HFFc6 (cell line): ENCODE results near the gene ADIPOR2. TPM values are rescaled to one million over a fixed set of nuclear protein-coding genes. Genes with fewer than 3 reads are reported as not detected.

Experiments
- DNase-seq: peaks from one replicate; pipeline ENCODE4 v3.0.0-alpha.2; 2018
- H3K27ac Mint-ChIP-seq: 2 replicates; pipeline ENCODE4 v1.8.0; 2020; ENCODE audit warnings: mild to moderate bottlenecking, mixed read lengths
- H3K27me3 Mint-ChIP-seq: 2 replicates; pipeline ENCODE4 v1.8.0; 2021; ENCODE audit warnings: mild to moderate bottlenecking, moderate library complexity, mixed read lengths; ENCODE audit not compliant: insufficient read depth
- H3K36me3 Mint-ChIP-seq: 2 replicates; pipeline ENCODE4 v1.8.0; 2021; ENCODE audit warnings: low read depth, mixed read lengths
- H3K4me1 Mint-ChIP-seq: 2 replicates; pipeline ENCODE4 v1.8.0; 2020; ENCODE audit warnings: low read depth, mixed read lengths
- H3K4me3 Mint-ChIP-seq: 2 replicates; pipeline ENCODE4 v1.8.0; 2020; ENCODE audit warnings: mild to moderate bottlenecking, moderate library complexity, mixed read lengths
- H3K9me3 Mint-ChIP-seq: 2 replicates; pipeline ENCODE4 v1.8.0; 2020; ENCODE audit warnings: mild to moderate bottlenecking, mixed read lengths
- total RNA-seq, 6 experiments: library from RNA; stranded (reverse); fragmentation: NEBNext Ultra II Directional; extraction: Animal tissue kit (Norgen Biotek cat#: 25700); gene quantifications; 2 replicates in 1 of 6; 3 replicates in 5 of 6; pipeline ENCODE4 v1.2.3, GENCODE V29; 2021
- TF ChIP-seq, protein P1 (sequence below): fragments of 200-600 bp; sonication (generic); IDR thresholded peaks from 2 replicates; pipeline ENCODE4 v1.5.0; 2021; ENCODE audit warnings: antibody characterized with exemption, mild to moderate bottlenecking

The ADIPOR2 gene
- total RNA-seq, 6 experiments from 2014 or later = 38.9 to 50.1 (median 44.9) TPM

DNA sequence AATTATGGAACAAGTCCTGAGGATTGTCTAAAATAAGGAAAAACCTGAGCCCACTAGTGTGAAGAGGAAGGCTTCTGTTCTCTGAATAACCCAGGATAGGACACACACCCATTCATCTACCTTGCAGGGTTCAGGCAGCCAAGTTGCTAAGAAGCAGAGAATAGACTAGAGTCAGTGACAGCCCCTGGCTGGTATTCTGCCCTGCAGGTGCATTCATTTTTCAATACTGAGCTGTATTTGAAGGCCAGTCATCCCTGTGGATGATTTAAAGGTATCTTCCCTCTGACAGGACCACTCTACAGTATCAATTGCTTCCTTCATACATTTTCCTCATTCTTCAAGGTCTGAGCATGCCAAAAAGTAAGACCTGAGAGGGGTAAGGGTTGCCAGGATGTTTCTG is 38.9 kb upstream of the ADIPOR2 start:
- peaks cover 48% of the 10 kb centered on the region for H3K4me1 Mint-ChIP-seq
- H3K27ac Mint-ChIP-seq = peak overlapping the region; percentile 65
- no peak overlapping the region for H3K4me3 Mint-ChIP-seq
- no peak for DNase-seq
- TF ChIP-seq, protein P1, sequence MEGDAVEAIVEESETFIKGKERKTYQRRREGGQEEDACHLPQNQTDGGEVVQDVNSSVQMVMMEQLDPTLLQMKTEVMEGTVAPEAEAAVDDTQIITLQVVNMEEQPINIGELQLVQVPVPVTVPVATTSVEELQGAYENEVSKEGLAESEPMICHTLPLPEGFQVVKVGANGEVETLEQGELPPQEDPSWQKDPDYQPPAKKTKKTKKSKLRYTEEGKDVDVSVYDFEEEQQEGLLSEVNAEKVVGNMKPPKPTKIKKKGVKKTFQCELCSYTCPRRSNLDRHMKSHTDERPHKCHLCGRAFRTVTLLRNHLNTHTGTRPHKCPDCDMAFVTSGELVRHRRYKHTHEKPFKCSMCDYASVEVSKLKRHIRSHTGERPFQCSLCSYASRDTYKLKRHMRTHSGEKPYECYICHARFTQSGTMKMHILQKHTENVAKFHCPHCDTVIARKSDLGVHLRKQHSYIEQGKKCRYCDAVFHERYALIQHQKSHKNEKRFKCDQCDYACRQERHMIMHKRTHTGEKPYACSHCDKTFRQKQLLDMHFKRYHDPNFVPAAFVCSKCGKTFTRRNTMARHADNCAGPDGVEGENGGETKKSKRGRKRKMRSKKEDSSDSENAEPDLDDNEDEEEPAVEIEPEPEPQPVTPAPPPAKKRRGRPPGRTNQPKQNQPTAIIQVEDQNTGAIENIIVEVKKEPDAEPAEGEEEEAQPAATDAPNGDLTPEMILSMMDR = no peak
- H3K36me3 Mint-ChIP-seq = peaks cover 50% of the 10 kb centered on the region
- no peaks in the 10 kb centered on the region for H3K9me3 Mint-ChIP-seq
- peaks cover 5% of the 10 kb centered on the region for H3K27me3 Mint-ChIP-seq

DNA sequence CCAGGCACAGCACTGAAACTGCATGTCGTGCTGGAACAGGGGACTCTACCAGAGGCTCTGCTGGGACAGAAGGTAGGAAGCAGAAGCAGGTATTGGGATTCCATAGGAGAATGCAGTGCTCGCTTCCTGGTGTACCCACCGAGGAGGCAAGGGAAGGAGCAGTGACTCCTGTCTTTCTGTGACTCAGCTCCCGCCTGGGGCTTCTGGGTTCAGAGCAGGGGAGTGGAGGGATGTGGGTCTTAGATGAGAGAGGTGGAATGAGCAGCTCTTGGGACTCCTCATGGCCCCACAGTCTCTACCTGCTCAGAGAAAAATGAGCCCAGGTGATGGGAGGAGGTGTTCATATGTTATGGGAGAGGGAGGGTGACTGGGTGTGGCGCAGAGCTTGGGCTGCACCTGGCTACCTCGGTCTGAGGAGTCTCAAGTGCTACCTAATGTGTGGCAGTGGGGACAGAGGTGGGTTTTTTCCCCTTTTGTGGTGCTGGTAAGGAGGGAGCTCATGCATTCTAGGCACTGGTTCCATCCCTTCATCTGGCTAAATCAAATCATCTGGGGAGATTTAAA is 35.6 kb upstream of the ADIPOR2 start:
- Mint-ChIP-seq H3K27ac (peak overlapping the region; percentile 36), H3K36me3 (peaks cover 24% of the 10 kb centered on the region), H3K4me1 (peaks cover 30% of the 10 kb centered on the region), H3K27me3 (peaks cover 5% of the 10 kb centered on the region), H3K4me3 (no peak overlapping the region), H3K9me3 (no peaks in the 10 kb centered on the region)
- TF ChIP-seq, protein P1 = no peak
- no peak for DNase-seq

DNA sequence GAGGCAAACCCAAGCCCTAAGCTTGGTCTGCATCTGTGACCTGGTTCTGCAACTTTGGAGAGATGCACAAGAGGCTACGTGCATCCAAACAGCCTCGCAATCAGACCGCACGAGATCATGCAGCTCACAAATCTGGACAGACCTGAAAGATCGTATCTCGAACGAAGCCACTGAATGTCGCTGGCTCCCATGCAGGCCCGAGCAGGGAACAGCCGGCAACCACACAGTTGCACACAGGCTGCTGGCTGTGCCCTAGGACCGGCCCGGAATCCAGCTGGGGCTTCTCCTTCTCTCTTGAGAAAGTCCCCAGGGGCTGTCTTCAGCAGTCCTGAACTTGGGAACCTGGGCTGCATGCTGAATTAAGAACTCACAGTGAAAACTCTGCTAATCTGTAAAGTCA is 34.0 kb upstream of the ADIPOR2 start:
- Mint-ChIP-seq H3K4me1 (peaks cover 20% of the 10 kb centered on the region), H3K9me3 (no peaks in the 10 kb centered on the region), H3K36me3 (peaks cover 10% of the 10 kb centered on the region), H3K27me3 (peaks cover 8% of the 10 kb centered on the region), H3K4me3 (no peak overlapping the region), H3K27ac (peak overlapping the region; percentile 28; the same call in 1 of the 2 replicates)
- DNase-seq = no peak
- TF ChIP-seq, protein P1 = no peak

DNA sequence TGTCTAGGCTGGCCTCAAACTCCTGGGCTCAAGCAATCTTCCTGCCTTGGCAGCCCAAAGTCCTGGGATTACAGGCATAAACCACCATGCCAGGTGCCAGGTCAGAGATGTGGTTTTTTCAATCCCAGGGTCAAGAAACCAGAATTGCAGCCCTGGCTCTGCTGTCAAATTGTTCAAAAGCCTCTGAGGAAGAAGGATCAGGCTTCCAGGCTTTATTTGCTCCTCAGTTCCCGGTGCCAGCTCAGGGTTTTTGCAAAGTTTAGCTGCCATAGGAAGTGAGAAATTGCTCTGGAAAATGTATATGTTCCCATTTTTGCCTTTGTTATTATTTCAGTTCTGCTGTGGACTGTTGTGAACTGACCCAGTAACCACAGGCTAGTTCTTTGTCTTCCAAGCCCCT is 33.2 kb upstream of the ADIPOR2 start:
- H3K27ac Mint-ChIP-seq = peak overlapping the region; percentile 47
- no peak for DNase-seq
- H3K9me3 Mint-ChIP-seq = no peaks in the 10 kb centered on the region
- peaks cover 19% of the 10 kb centered on the region for H3K4me1 Mint-ChIP-seq
- H3K4me3 Mint-ChIP-seq = no peak overlapping the region
- peaks cover 10% of the 10 kb centered on the region for H3K36me3 Mint-ChIP-seq
- peaks cover 10% of the 10 kb centered on the region for H3K27me3 Mint-ChIP-seq
- TF ChIP-seq, protein P1 = no peak

DNA sequence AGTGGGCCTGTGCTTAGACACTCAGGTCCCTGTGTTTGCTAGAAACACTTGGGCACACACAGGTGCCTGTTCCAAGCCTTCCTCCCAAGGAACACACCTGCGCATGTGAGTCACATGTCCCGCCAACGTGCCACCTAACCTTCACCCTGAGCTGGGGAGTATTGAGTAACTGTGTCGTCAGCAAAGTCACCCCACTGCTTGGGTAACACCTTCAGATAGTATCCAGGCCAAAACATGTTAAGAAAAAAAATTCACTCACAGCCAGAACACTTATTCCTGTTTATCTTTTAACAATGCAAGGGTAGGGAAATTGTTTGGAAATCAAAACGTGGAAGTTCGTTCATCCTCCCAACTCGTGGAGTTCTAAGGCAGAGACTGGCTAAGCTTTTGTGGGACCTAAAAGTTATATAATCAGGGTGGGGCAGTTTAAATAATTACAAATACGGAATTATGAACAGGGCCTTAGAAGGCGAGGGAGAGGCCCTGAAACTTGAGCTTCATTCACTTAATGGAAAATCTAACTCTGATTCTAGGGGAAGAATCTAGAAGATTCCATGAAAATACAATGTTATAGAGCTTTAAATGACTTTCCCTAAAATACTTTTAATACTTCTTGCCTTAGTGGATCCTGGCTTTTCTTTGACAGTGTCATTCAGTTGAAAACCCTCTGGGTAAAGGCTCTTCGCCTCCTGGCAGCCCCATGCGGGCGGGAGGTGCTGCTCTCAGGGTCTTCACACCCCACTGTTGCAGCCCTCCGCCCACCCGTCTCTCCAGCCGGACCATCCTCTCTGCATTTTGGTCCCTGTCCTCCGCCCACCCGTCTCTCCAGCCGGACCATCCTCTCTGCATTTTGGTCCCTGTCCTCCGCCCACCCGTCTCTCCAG is 30.3 kb upstream of the ADIPOR2 start:
- Mint-ChIP-seq H3K4me1 (peaks cover 22% of the 10 kb centered on the region), H3K36me3 (peaks cover 4% of the 10 kb centered on the region; the same call in 1 of the 2 replicates), H3K9me3 (no peaks in the 10 kb centered on the region; the same call in 1 of the 2 replicates), H3K4me3 (no peak overlapping the region), H3K27ac (peak overlapping the region; percentile 70), H3K27me3 (peaks cover 18% of the 10 kb centered on the region)
- TF ChIP-seq, protein P1 = no peak
- DNase-seq = no peak
